H9 (cell line): ENCODE data around the gene FRZB. TPM values are rescaled to one million over a fixed set of nuclear protein-coding genes. Genes with fewer than 3 reads are reported as not detected.

Experiments
- DNase-seq: peaks from one replicate; pipeline ENCODE4 v3.0.0-alpha.2; 2017
- H2AFZ ChIP-seq: one replicate; pipeline ENCODE4 v1.6.1; 2013; ENCODE audit warnings: mild to moderate bottlenecking, low read length, control low read depth, moderate library complexity
- H2AK5ac ChIP-seq: 2 replicates; pipeline ENCODE4 v1.6.1; 2013; ENCODE audit warnings: low read length, control low read depth, mixed read lengths; ENCODE audit not compliant: insufficient read length
- H2BK120ac ChIP-seq: one replicate; pipeline ENCODE4 v1.6.1; 2013; ENCODE audit warnings: low read depth, mild to moderate bottlenecking, low read length, control low read depth, inconsistent platforms; ENCODE audit not compliant: poor library complexity, severe bottlenecking
- H2BK12ac ChIP-seq: 2 replicates; pipeline ENCODE4 v1.6.1; 2013; ENCODE audit warnings: low read length, control low read depth, mixed read lengths, low read depth; ENCODE audit not compliant: insufficient read length
- H2BK15ac ChIP-seq: 2 replicates; pipeline ENCODE4 v1.6.1; 2013; ENCODE audit warnings: low read depth, low read length, control low read depth
- H2BK20ac ChIP-seq: one replicate; pipeline ENCODE4 v1.6.1; 2013; ENCODE audit warnings: low read depth, mild to moderate bottlenecking, low read length, control low read depth, inconsistent platforms; ENCODE audit not compliant: poor library complexity, severe bottlenecking
- H2BK5ac ChIP-seq: 2 replicates; pipeline ENCODE4 v1.6.1; 2013; ENCODE audit warnings: low read length, control low read depth, mixed read lengths; ENCODE audit not compliant: insufficient read length
- H3K14ac ChIP-seq: 2 replicates; pipeline ENCODE4 v1.6.1; 2013; ENCODE audit warnings: low read length, control low read depth; ENCODE audit not compliant: insufficient read depth
- H3K18ac ChIP-seq: 2 replicates; pipeline ENCODE4 v1.6.1; 2013; ENCODE audit warnings: low read depth, mild to moderate bottlenecking, mixed read lengths, low read length, control low read depth; ENCODE audit not compliant: insufficient read length
- H3K23ac ChIP-seq: 2 replicates; pipeline ENCODE4 v1.6.1; 2013; ENCODE audit warnings: low read length, control low read depth, mixed read lengths, low read depth; ENCODE audit not compliant: insufficient read length
- H3K23me2 ChIP-seq: 2 replicates; pipeline ENCODE4 v1.6.1; 2013; ENCODE audit warnings: low read depth, mild to moderate bottlenecking, mixed read lengths, low read length, control low read depth; ENCODE audit not compliant: insufficient read length, poor library complexity, severe bottlenecking
- H3K27ac ChIP-seq: 2 replicates; pipeline ENCODE4 v1.5.1; 2013; ENCODE audit warnings: low read length, control low read depth, mixed read lengths, low read depth; ENCODE audit not compliant: insufficient read length
- H3K27me3 ChIP-seq: 2 replicates; pipeline ENCODE4 v1.6.1; 2013; ENCODE audit warnings: low read length, control low read depth, inconsistent platforms; ENCODE audit not compliant: insufficient read depth
- H3K4ac ChIP-seq: 2 replicates; pipeline ENCODE4 v1.6.1; 2013; ENCODE audit warnings: low read depth, mild to moderate bottlenecking, control low read depth, inconsistent platforms, low read length, moderate library complexity
- H3K4me1 ChIP-seq: 2 replicates; pipeline ENCODE4 v1.6.1; 2013; ENCODE audit warnings: low read length, control low read depth, inconsistent platforms; ENCODE audit not compliant: insufficient read depth
- H3K4me2 ChIP-seq: 2 replicates; pipeline ENCODE4 v1.6.1; 2013; ENCODE audit warnings: low read length, control low read depth, mixed read lengths; ENCODE audit not compliant: insufficient read length, insufficient read depth
- H3K56ac ChIP-seq: 2 replicates; pipeline ENCODE4 v1.6.1; 2013; ENCODE audit warnings: low read depth, mild to moderate bottlenecking, mixed read lengths, low read length, control low read depth; ENCODE audit not compliant: insufficient read length
- H3K79me1 ChIP-seq: 2 replicates; pipeline ENCODE4 v1.6.1; 2013; ENCODE audit warnings: low read depth, mild to moderate bottlenecking, moderate library complexity, low read length, control low read depth, inconsistent platforms; ENCODE audit not compliant: insufficient read depth, poor library complexity, severe bottlenecking
- H3K79me2 ChIP-seq: 2 replicates; pipeline ENCODE4 v1.6.1; 2013; ENCODE audit warnings: low read length, control low read depth, inconsistent platforms; ENCODE audit not compliant: insufficient read depth
- H3K9ac ChIP-seq: 2 replicates; pipeline ENCODE4 v1.6.1; 2013; ENCODE audit warnings: low read length, control low read depth, mixed read lengths; ENCODE audit not compliant: insufficient read length; ENCODE audit errors: extremely low read depth
- H3K9me3 ChIP-seq: one replicate; pipeline ENCODE4 v1.6.1; 2013; ENCODE audit warnings: low read depth, low read length, inconsistent platforms; ENCODE audit not compliant: control insufficient read depth
- H3T11ph ChIP-seq: one replicate; pipeline ENCODE4 v1.6.1; 2013; ENCODE audit warnings: mild to moderate bottlenecking, low read length, control low read depth, inconsistent platforms
- H4K20me1 ChIP-seq: one replicate; pipeline ENCODE4 v1.6.1; 2013; ENCODE audit not compliant: control insufficient read depth, insufficient read length, insufficient read depth
- H4K5ac ChIP-seq: 2 replicates; pipeline ENCODE4 v1.6.1; 2013; ENCODE audit warnings: low read depth, mild to moderate bottlenecking, mixed read lengths, low read length, control low read depth; ENCODE audit not compliant: insufficient read length
- H4K8ac ChIP-seq: replicated peaks from 2 replicates; pipeline ENCODE4 v1.6.1; 2013; ENCODE audit warnings: low read length, control low read depth, mixed read lengths, low read depth; ENCODE audit not compliant: insufficient read length
- H4K91ac ChIP-seq: 2 replicates; pipeline ENCODE4 v1.6.1; 2013; ENCODE audit warnings: low read depth, mild to moderate bottlenecking, moderate library complexity, mixed read lengths, low read length, control low read depth; ENCODE audit not compliant: insufficient read length
- H3K27ac Mint-ChIP-seq, 3 experiments: 2 replicates in 2 of 3; 3 replicates in 1 of 3; pipeline ENCODE4 v1.8.0; 2020 to 2021; ENCODE audit warnings: mixed read lengths in 3 of 3, mild to moderate bottlenecking in 1 of 3, moderate library complexity in 1 of 3
- H3K27me3 Mint-ChIP-seq: 2 replicates; pipeline ENCODE4 v1.8.0; 2021; ENCODE audit warnings: low read depth, mild to moderate bottlenecking, moderate library complexity, mixed read lengths
- H3K36me3 Mint-ChIP-seq, 3 experiments: 2 replicates in 2 of 3; 3 replicates in 1 of 3; pipeline ENCODE4 v1.8.0; 2020 to 2021; ENCODE audit warnings: low read depth in 3 of 3, mixed read lengths in 3 of 3; ENCODE audit not compliant: insufficient read depth in 1 of 3
- H3K4me1 Mint-ChIP-seq, 2 experiments: 2 replicates each; pipeline ENCODE4 v1.8.0; 2020; ENCODE audit warnings: mixed read lengths in 2 of 2
- H3K4me3 Mint-ChIP-seq, 2 experiments: 2 replicates in 1 of 2; 3 replicates in 1 of 2; pipeline ENCODE4 v1.8.0; 2020 to 2021; ENCODE audit warnings: mild to moderate bottlenecking in 2 of 2, mixed read lengths in 2 of 2, moderate library complexity in 1 of 2
- H3K9me3 Mint-ChIP-seq, 2 experiments: 2 replicates in 1 of 2; 3 replicates in 1 of 2; pipeline ENCODE4 v1.8.0; 2020; ENCODE audit warnings: mild to moderate bottlenecking in 2 of 2, mixed read lengths in 2 of 2, moderate library complexity in 1 of 2
- WGBS: extraction: QIAGEN DNeasy Blood & Tissue Kit; methylation state at CpG from one replicate; pipeline ENCODE4 v1.1.7; 2013; ENCODE audit warnings: missing lambda C conversion rate, low lambda C conversion rate, mixed read lengths; ENCODE audit not compliant: insufficient read length; ENCODE audit errors: extremely low coverage; 5-methylcytosine and 5-hydroxymethylcytosine counted together
- total RNA-seq: library from RNA; stranded (reverse); gene quantifications from 2 replicates; pipeline ENCODE4 v1.2.1, GENCODE V29; 2021
- TF ChIP-seq, protein P1 (sequence below): fragments of 200-600 bp; sonication (generic); conservative IDR thresholded peaks from 3 replicates; pipeline ENCODE4 v1.8.0; 2021; ENCODE audit warnings: antibody characterized with exemption, mild to moderate bottlenecking

The FRZB gene
- total RNA-seq, 1 experiment from 2014 or later = 1.1 TPM

- Histone ChIP-seq H3K23ac (no peak overlapping the region), H2BK12ac (no peak overlapping the region), H4K5ac (no peak overlapping the region), H4K8ac (no peak overlapping the region), H2AFZ (no peak overlapping the region), H2BK120ac (no peak overlapping the region), H3T11ph (no peak overlapping the region), H3K79me1 (no peaks in the 10 kb centered on the region), H2BK15ac (no peak overlapping the region), H3K27ac (no peak overlapping the region), H2BK5ac (no peak overlapping the region), H2BK20ac (no peak overlapping the region), H4K91ac (no peak overlapping the region), H4K20me1 (no peaks in the 10 kb centered on the region), H3K56ac (no peak overlapping the region), H3K18ac (no peak overlapping the region), H3K23me2 (no peaks in the 10 kb centered on the region), H3K14ac (no peak overlapping the region), H3K9me3 (no peaks in the 10 kb centered on the region), H2AK5ac (no peak overlapping the region), H3K27me3 (no peaks in the 10 kb centered on the region), H3K9ac (no peak overlapping the region), H3K79me2 (no peaks in the 10 kb centered on the region), H3K4ac (no peak overlapping the region), H3K4me1 (no peaks in the 10 kb centered on the region), H3K4me2 (no peak overlapping the region)
- no peaks in the 10 kb centered on the region for H3K9me3 Mint-ChIP-seq
- H3K27me3 Mint-ChIP-seq = no peaks in the 10 kb centered on the region; the same call in 1 of the 2 replicates
- no peak for DNase-seq
- WGBS = no CpG with 5 or more reads among the region's 9 CpGs
- H3K27ac Mint-ChIP-seq = no peak overlapping the region
- TF ChIP-seq, protein P1, sequence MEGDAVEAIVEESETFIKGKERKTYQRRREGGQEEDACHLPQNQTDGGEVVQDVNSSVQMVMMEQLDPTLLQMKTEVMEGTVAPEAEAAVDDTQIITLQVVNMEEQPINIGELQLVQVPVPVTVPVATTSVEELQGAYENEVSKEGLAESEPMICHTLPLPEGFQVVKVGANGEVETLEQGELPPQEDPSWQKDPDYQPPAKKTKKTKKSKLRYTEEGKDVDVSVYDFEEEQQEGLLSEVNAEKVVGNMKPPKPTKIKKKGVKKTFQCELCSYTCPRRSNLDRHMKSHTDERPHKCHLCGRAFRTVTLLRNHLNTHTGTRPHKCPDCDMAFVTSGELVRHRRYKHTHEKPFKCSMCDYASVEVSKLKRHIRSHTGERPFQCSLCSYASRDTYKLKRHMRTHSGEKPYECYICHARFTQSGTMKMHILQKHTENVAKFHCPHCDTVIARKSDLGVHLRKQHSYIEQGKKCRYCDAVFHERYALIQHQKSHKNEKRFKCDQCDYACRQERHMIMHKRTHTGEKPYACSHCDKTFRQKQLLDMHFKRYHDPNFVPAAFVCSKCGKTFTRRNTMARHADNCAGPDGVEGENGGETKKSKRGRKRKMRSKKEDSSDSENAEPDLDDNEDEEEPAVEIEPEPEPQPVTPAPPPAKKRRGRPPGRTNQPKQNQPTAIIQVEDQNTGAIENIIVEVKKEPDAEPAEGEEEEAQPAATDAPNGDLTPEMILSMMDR = no peak
- no peaks in the 10 kb centered on the region for H3K36me3 Mint-ChIP-seq
- H3K4me3 Mint-ChIP-seq = no peak overlapping the region
- peaks cover 10 to 19% of the 10 kb centered on the region in 2 experiments for H3K4me1 Mint-ChIP-seq
Measured at GRCh38 chr2:182833084-182833854, 33.2 kb downstream of the FRZB start.
